ENCODE measurements around the gene WDR11. TPM values are rescaled to one million over a fixed set of nuclear protein-coding genes. Genes with fewer than 3 reads are reported as not detected.

Gene WDR11
- total and polyA plus RNA-seq, 9 of the 15 experiments (the other 6 are each of a cell fraction or from before 2014, with no cell fraction given) = 12.4 to 50.7 (median 23.6) TPM

DNA sequence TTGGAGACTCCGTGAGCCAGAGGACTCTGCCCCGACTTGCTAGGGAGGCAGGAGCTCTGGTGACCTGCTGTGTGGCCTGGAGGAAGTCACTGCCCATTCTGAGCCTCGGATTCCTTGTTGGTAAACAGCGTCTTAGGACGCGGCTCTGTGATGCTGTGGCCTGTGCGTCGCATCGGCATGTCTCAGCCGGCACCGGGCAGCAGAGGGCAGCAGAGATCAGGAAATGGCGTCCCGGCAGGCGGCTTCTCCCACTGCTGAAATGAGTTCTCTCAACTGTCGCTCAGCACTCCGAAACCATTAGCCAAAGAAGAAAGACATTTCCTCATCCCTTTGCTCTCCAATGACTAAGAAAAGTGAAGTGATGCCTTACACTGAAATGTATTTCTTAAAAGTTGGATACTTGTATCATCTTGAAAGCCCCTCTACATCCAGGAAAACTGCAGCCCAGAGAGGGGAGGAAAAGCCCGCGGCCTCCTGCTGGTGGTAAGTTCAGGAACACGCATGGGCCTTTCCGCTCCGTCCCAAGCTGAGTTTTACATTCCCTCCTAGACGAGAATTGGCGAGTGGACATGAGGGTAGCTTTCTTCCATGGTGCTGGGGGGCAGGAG lies 91.7 kb downstream of the WDR11 start (continued):
- TF ChIP-seq, protein P1, sequence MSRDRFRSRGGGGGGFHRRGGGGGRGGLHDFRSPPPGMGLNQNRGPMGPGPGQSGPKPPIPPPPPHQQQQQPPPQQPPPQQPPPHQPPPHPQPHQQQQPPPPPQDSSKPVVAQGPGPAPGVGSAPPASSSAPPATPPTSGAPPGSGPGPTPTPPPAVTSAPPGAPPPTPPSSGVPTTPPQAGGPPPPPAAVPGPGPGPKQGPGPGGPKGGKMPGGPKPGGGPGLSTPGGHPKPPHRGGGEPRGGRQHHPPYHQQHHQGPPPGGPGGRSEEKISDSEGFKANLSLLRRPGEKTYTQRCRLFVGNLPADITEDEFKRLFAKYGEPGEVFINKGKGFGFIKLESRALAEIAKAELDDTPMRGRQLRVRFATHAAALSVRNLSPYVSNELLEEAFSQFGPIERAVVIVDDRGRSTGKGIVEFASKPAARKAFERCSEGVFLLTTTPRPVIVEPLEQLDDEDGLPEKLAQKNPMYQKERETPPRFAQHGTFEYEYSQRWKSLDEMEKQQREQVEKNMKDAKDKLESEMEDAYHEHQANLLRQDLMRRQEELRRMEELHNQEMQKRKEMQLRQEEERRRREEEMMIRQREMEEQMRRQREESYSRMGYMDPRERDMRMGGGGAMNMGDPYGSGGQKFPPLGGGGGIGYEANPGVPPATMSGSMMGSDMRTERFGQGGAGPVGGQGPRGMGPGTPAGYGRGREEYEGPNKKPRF (IDR thresholded peaks at IDR 0.05; ENCODE audit: low read depth, low read length) = no peak
- TF ChIP-seq, protein P2, sequence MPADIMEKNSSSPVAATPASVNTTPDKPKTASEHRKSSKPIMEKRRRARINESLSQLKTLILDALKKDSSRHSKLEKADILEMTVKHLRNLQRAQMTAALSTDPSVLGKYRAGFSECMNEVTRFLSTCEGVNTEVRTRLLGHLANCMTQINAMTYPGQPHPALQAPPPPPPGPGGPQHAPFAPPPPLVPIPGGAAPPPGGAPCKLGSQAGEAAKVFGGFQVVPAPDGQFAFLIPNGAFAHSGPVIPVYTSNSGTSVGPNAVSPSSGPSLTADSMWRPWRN (IDR thresholded peaks at IDR 0.05; ENCODE audit: low read depth) = no peak
- no peak for TF ChIP-seq ZFX (CRISPR knock-in tag; IDR thresholded peaks at IDR 0.05)
- TF ChIP-seq, protein P3, sequence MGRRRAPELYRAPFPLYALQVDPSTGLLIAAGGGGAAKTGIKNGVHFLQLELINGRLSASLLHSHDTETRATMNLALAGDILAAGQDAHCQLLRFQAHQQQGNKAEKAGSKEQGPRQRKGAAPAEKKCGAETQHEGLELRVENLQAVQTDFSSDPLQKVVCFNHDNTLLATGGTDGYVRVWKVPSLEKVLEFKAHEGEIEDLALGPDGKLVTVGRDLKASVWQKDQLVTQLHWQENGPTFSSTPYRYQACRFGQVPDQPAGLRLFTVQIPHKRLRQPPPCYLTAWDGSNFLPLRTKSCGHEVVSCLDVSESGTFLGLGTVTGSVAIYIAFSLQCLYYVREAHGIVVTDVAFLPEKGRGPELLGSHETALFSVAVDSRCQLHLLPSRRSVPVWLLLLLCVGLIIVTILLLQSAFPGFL (CRISPR knock-in tag; IDR thresholded peaks at IDR 0.05) = no peak
- no peak for TF ChIP-seq KDM5B (IDR thresholded peaks at IDR 0.05; ENCODE audit: insufficient replicate concordance, low read depth, low read length)
- TF ChIP-seq BRD9 (IDR thresholded peaks at IDR 0.05; ENCODE audit: low read depth, partially characterized antibody) = no peak
- no peak for TF ChIP-seq ASH1L (IDR thresholded peaks at IDR 0.05; ENCODE audit: borderline replicate concordance, low read depth, partially characterized antibody)
- TF ChIP-seq, protein P4, sequence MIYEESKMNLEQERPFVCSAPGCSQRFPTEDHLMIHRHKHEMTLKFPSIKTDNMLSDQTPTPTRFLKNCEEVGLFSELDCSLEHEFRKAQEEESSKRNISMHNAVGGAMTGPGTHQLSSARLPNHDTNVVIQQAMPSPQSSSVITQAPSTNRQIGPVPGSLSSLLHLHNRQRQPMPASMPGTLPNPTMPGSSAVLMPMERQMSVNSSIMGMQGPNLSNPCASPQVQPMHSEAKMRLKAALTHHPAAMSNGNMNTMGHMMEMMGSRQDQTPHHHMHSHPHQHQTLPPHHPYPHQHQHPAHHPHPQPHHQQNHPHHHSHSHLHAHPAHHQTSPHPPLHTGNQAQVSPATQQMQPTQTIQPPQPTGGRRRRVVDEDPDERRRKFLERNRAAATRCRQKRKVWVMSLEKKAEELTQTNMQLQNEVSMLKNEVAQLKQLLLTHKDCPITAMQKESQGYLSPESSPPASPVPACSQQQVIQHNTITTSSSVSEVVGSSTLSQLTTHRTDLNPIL (CRISPR knock-in tag; IDR thresholded peaks at IDR 0.05) = no peak
- TF ChIP-seq, protein P5, sequence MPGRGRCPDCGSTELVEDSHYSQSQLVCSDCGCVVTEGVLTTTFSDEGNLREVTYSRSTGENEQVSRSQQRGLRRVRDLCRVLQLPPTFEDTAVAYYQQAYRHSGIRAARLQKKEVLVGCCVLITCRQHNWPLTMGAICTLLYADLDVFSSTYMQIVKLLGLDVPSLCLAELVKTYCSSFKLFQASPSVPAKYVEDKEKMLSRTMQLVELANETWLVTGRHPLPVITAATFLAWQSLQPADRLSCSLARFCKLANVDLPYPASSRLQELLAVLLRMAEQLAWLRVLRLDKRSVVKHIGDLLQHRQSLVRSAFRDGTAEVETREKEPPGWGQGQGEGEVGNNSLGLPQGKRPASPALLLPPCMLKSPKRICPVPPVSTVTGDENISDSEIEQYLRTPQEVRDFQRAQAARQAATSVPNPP (IDR thresholded peaks at IDR 0.05; ENCODE audit: borderline replicate concordance, insufficient read depth, insufficient read length) = no peak
- TF ChIP-seq RFX1 (IDR thresholded peaks at IDR 0.05) = no peak
- no peak for TF ChIP-seq BMI1 (IDR thresholded peaks at IDR 0.05; ENCODE audit: low read length)
- TF ChIP-seq, protein P6, sequence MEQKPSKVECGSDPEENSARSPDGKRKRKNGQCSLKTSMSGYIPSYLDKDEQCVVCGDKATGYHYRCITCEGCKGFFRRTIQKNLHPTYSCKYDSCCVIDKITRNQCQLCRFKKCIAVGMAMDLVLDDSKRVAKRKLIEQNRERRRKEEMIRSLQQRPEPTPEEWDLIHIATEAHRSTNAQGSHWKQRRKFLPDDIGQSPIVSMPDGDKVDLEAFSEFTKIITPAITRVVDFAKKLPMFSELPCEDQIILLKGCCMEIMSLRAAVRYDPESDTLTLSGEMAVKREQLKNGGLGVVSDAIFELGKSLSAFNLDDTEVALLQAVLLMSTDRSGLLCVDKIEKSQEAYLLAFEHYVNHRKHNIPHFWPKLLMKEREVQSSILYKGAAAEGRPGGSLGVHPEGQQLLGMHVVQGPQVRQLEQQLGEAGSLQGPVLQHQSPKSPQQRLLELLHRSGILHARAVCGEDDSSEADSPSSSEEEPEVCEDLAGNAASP (IDR thresholded peaks at IDR 0.05) = no peak
- TF ChIP-seq TGIF2 (CRISPR knock-in tag; IDR thresholded peaks at IDR 0.05) = no peak
- TF ChIP-seq ZSCAN32 (CRISPR knock-in tag; IDR thresholded peaks at IDR 0.05) = no peak
- no peak for TF ChIP-seq HSF4 (CRISPR knock-in tag; IDR thresholded peaks at IDR 0.05; ENCODE audit: borderline replicate concordance)
- TF ChIP-seq PTBP1 (IDR thresholded peaks at IDR 0.05; ENCODE audit: low read depth, low read length) = no peak
- TF ChIP-seq RFX5 (IDR thresholded peaks at IDR 0.05; ENCODE audit: low read depth, low read length) = no peak
- peak; percentile 65 for TF ChIP-seq SMC3 (conservative IDR thresholded peaks at IDR 0.05; ENCODE audit: insufficient read depth, low read depth, low read length)
- TF ChIP-seq U2AF1 (optimal IDR thresholded peaks at IDR 0.05; ENCODE audit: low read depth, low read length) = no peak

All from K562 (cell line).